ENCODE results near the gene SEC14L1.
"Not testable (repeated sequence)": the region's sequence is repeated elsewhere in the genome, so short reads cannot be mapped to it uniquely, and the experiment has no call there.

The SEC14L1 gene

GRCh38 chr17:77253611-77254051 is 112.9 kb downstream of the SEC14L1 start:
- Histone ChIP-seq H3K4me1 (ENCODE audit: insufficient read depth, poor library complexity, severe bottlenecking) (peaks cover 29% of the 10 kb centered on the region), H3K27ac (ENCODE audit: poor library complexity, severe bottlenecking) (peak overlapping the region; percentile 99)
- TF ChIP-seq CTCF (IDR thresholded peaks at IDR 0.05; ENCODE audit: poor library complexity, severe bottlenecking) = no peak

GRCh38 chr17:77254951-77255825 is 114.4 kb downstream of the SEC14L1 start:
- Histone ChIP-seq H3K36me3 (ENCODE audit: low read depth) (no peaks in the 10 kb centered on the region), H3K4me1 (ENCODE audit: insufficient read depth, poor library complexity, severe bottlenecking) (peaks cover 29% of the 10 kb centered on the region), H3K27me3 (ENCODE audit: insufficient read depth, poor library complexity, severe bottlenecking) (no peaks in the 10 kb centered on the region), H3K4me3 (ENCODE audit: severe bottlenecking) (no peak overlapping the region), H3K9me3 (ENCODE audit: severe bottlenecking) (no peaks in the 10 kb centered on the region), H3K27ac (ENCODE audit: poor library complexity, severe bottlenecking) (peak overlapping the region; percentile 99)
- TF ChIP-seq CTCF (IDR thresholded peaks at IDR 0.05; ENCODE audit: poor library complexity, severe bottlenecking) = peak; percentile 19
- DNase-seq (ENCODE audit: low spot score) (peak; percentile 98), ATAC-seq (ENCODE audit: low read depth) (peak; percentile 82)

More at GRCh38 chr17:77253611-77254051, 112.9 kb downstream of the SEC14L1 start:
- no peaks in the 10 kb centered on the region for H3K36me3 ChIP-seq (ENCODE audit: low read depth)
- no peak for ATAC-seq (ENCODE audit: low read depth)
- H3K9me3 ChIP-seq (ENCODE audit: severe bottlenecking) = no peaks in the 10 kb centered on the region
- no peak for DNase-seq (ENCODE audit: low spot score)
- H3K4me3 ChIP-seq (ENCODE audit: severe bottlenecking) = no peak overlapping the region
- no peaks in the 10 kb centered on the region for H3K27me3 ChIP-seq (ENCODE audit: insufficient read depth, poor library complexity, severe bottlenecking)

GRCh38 chr17:77255970-77256369 is 115.2 kb downstream of the SEC14L1 start:
- not testable (repeated sequence) for H3K9me3 ChIP-seq (ENCODE audit: severe bottlenecking); H3K36me3 ChIP-seq (ENCODE audit: low read depth); H3K27me3 ChIP-seq (ENCODE audit: insufficient read depth, poor library complexity, severe bottlenecking); ATAC-seq (ENCODE audit: low read depth); H3K4me3 ChIP-seq (ENCODE audit: severe bottlenecking); DNase-seq (ENCODE audit: low spot score)
- peak overlapping the region; percentile 99 for H3K27ac ChIP-seq (ENCODE audit: poor library complexity, severe bottlenecking)
- peaks cover 29% of the 10 kb centered on the region for H3K4me1 ChIP-seq (ENCODE audit: insufficient read depth, poor library complexity, severe bottlenecking)

- peak overlapping the region; percentile 99 for H3K27ac ChIP-seq (ENCODE audit: poor library complexity, severe bottlenecking)
- no peaks in the 10 kb centered on the region for H3K27me3 ChIP-seq (ENCODE audit: insufficient read depth, poor library complexity, severe bottlenecking)
- ATAC-seq (ENCODE audit: low read depth) (no peak), DNase-seq (ENCODE audit: low spot score) (no peak)
- no peak for TF ChIP-seq CTCF (IDR thresholded peaks at IDR 0.05; ENCODE audit: poor library complexity, severe bottlenecking)
- H3K4me1 ChIP-seq (ENCODE audit: insufficient read depth, poor library complexity, severe bottlenecking) = peaks cover 29% of the 10 kb centered on the region
- H3K9me3 ChIP-seq (ENCODE audit: severe bottlenecking) = no peaks in the 10 kb centered on the region
- no peaks in the 10 kb centered on the region for H3K36me3 ChIP-seq (ENCODE audit: low read depth)
- H3K4me3 ChIP-seq (ENCODE audit: severe bottlenecking) = no peak overlapping the region
Observed at GRCh38 chr17:77256710-77257109, 115.9 kb downstream of the SEC14L1 start.

- Histone ChIP-seq H3K4me1 (ENCODE audit: insufficient read depth, poor library complexity, severe bottlenecking) (peaks cover 29% of the 10 kb centered on the region), H3K4me3 (ENCODE audit: severe bottlenecking) (no peak overlapping the region), H3K9me3 (ENCODE audit: severe bottlenecking) (no peaks in the 10 kb centered on the region), H3K27ac (ENCODE audit: poor library complexity, severe bottlenecking) (no peak overlapping the region), H3K27me3 (ENCODE audit: insufficient read depth, poor library complexity, severe bottlenecking) (no peaks in the 10 kb centered on the region), H3K36me3 (ENCODE audit: low read depth) (no peaks in the 10 kb centered on the region)
- ATAC-seq (ENCODE audit: low read depth) (no peak), DNase-seq (ENCODE audit: low spot score) (no peak)
- no peak for TF ChIP-seq CTCF (IDR thresholded peaks at IDR 0.05; ENCODE audit: poor library complexity, severe bottlenecking)
Observed at GRCh38 chr17:77257169-77257568, 116.4 kb downstream of the SEC14L1 start.
